Subcutaneous abdominal adipose tissue (tissue), 5 donors: ENCODE data around the gene HES2.
A peak's percentile ranks its signal among the peaks of the same experiment; 100 is the strongest.
"Not testable (repeated sequence)": the region's sequence is repeated elsewhere in the genome, so short reads cannot be mapped to it uniquely, and the experiment has no call there.

Source experiments
- H3K27ac ChIP-seq: one replicate; pipeline ENCODE4 v1.7.0; 2013; ENCODE audit warnings: low read depth, mild to moderate bottlenecking, inconsistent platforms, low read length, moderate library complexity
- H3K27me3 ChIP-seq, 5 donors: one replicate each; pipeline ENCODE4 v1.7.0; 2013; ENCODE audit warnings: low read length in 5 of 5, inconsistent platforms in 1 of 5; ENCODE audit not compliant: control insufficient read depth in 5 of 5, insufficient read depth in 4 of 5
- H3K36me3 ChIP-seq, 5 donors: one replicate each; pipeline ENCODE4 v1.7.0; 2013; ENCODE audit warnings: low read length in 5 of 5; ENCODE audit not compliant: control insufficient read depth in 5 of 5, insufficient read depth in 5 of 5
- H3K4me1 ChIP-seq, 5 donors: one replicate each; pipeline ENCODE4 v1.7.0; 2013; ENCODE audit warnings: low read length in 5 of 5, mild to moderate bottlenecking in 3 of 5, moderate library complexity in 1 of 5; ENCODE audit not compliant: control insufficient read depth in 5 of 5, insufficient read depth in 5 of 5
- H3K4me3 ChIP-seq, 5 donors: one replicate each; pipeline ENCODE4 v1.7.0; 2013; ENCODE audit warnings: low read length in 5 of 5, low read depth in 1 of 5
- H3K9ac ChIP-seq, 5 donors: one replicate each; pipeline ENCODE4 v1.7.0; 2013; ENCODE audit warnings: low read length in 5 of 5, mild to moderate bottlenecking in 4 of 5, moderate library complexity in 3 of 5
- H3K9me3 ChIP-seq, 5 donors: one replicate each; pipeline ENCODE4 v1.7.0; 2013; ENCODE audit warnings: low read length in 5 of 5; ENCODE audit not compliant: control insufficient read depth in 5 of 5
- donor health status: healthy.
- donor health status: healthy.
- donor health status: healthy.
- donor health status: healthy.
- donor health status: healthy.

The HES2 gene

GRCh38 chr1:6446665-6447015 lies 26.9 kb upstream of the HES2 start:
- H3K27ac ChIP-seq, result no peak overlapping the region
- peaks cover 0 to 23% (median 11%) of the 10 kb centered on the region in 5 donors for H3K4me1 ChIP-seq
- H3K9ac ChIP-seq, result no peak overlapping the region
- H3K36me3 ChIP-seq, result no peaks in the 10 kb centered on the region
- H3K4me3 ChIP-seq, result no peak overlapping the region
- peaks cover 30 to 49% (median 43%) of the 10 kb centered on the region in 5 donors for H3K27me3 ChIP-seq
- no peaks in the 10 kb centered on the region for H3K9me3 ChIP-seq

- H3K4me3 ChIP-seq, H3K9ac ChIP-seq, H3K9me3 ChIP-seq, H3K27ac ChIP-seq, H3K36me3 ChIP-seq: not testable (repeated sequence)
- peaks cover 0 to 24% (median 11%) of the 10 kb centered on the region in 5 donors for H3K4me1 ChIP-seq
- peaks cover 35 to 49% (median 44%) of the 10 kb centered on the region in 5 donors for H3K27me3 ChIP-seq
These were observed 26.2 kb upstream of the HES2 start for GRCh38 chr1:6445929-6446328.

- Histone ChIP-seq H3K4me1 (peaks cover 0 to 29% (median 11%) of the 10 kb centered on the region in 5 donors), H3K9me3 (no peaks in the 10 kb centered on the region), H3K4me3 (no peak overlapping the region), H3K36me3 (no peaks in the 10 kb centered on the region), H3K27me3 (peaks cover 31 to 47% (median 41%) of the 10 kb centered on the region in 5 donors), H3K9ac (no peak overlapping the region), H3K27ac (no peak overlapping the region)
These were observed 25.5 kb upstream of the HES2 start for GRCh38 chr1:6445062-6445763.

- Histone ChIP-seq H3K4me1 (peaks cover 0 to 29% (median 10%) of the 10 kb centered on the region in 5 donors), H3K9ac (no peak overlapping the region), H3K36me3 (no peaks in the 10 kb centered on the region), H3K4me3 (no peak overlapping the region), H3K27me3 (peaks cover 25 to 41% (median 36%) of the 10 kb centered on the region in 5 donors), H3K9me3 (no peaks in the 10 kb centered on the region), H3K27ac (no peak overlapping the region)
These were observed 24.7 kb upstream of the HES2 start for GRCh38 chr1:6444377-6444776.

DNA sequence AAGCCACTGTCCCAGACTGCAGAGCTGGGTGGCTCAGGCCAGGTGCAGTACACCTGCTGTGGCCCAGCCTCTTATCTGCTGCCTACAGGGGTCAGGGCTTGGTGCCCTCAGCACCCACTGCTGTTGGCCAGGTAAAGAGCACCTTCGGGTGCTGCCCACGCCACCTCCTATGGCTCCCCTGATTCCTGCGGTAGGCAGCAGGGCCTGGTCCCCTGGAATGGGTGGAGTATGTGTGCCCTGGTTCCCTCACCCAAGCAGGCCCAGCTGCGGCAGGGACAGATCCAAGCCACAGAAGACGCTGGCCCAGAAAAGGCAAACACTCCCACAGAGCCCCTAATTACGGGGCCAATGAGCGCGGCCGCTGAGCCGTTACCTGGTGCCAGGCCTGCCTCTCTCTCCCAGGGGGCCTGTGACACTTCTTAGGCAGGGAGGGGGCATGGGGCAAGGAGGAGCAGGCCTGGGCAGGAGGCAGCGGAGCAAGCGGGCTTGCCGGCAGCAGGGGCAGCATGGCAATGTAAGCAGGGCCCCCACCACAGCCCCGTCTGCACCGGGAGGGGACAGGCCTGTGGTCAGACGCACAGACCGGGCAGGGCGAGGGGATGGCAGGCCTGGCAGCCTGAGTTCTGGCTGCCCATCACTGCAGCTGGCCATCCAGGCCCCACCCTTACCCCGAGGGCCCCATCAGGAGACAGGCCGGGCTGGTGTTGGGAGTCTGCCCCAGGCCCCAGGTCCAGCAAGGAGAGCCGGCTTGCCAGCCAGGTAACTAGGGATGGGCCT lies 23.8 kb upstream of the HES2 start:
- Histone ChIP-seq H3K36me3 (no peaks in the 10 kb centered on the region), H3K9me3 (no peaks in the 10 kb centered on the region), H3K27ac (no peak overlapping the region), H3K27me3 (peaks cover 21 to 37% (median 33%) of the 10 kb centered on the region in 5 donors), H3K9ac (no peak overlapping the region), H3K4me3 (no peak overlapping the region), H3K4me1 (peaks cover 0 to 22% (median 6%) of the 10 kb centered on the region in 5 donors)

GRCh38 chr1:6441586-6441985 lies 21.9 kb upstream of the HES2 start:
- Histone ChIP-seq H3K4me3 (no peak overlapping the region), H3K27ac (no peak overlapping the region), H3K4me1 (peaks cover 0 to 6% (median 3%) of the 10 kb centered on the region in 5 donors), H3K9me3 (no peaks in the 10 kb centered on the region), H3K27me3 (peaks cover 10 to 27% (median 23%) of the 10 kb centered on the region in 5 donors), H3K36me3 (no peaks in the 10 kb centered on the region), H3K9ac (no peak overlapping the region)

GRCh38 chr1:6440198-6441126 lies 20.7 kb upstream of the HES2 start:
- H3K36me3 ChIP-seq, result no peaks in the 10 kb centered on the region
- H3K27ac ChIP-seq, result no peak overlapping the region
- H3K9ac ChIP-seq, result no peak overlapping the region
- peaks cover 9 to 25% (median 24%) of the 10 kb centered on the region in 5 donors for H3K27me3 ChIP-seq
- H3K4me3 ChIP-seq, result peak overlapping the region in 1 of 5 donors; percentile 37
- no peaks in the 10 kb centered on the region for H3K9me3 ChIP-seq
- H3K4me1 ChIP-seq, result peaks cover 0 to 6% (median 3%) of the 10 kb centered on the region in 5 donors

DNA sequence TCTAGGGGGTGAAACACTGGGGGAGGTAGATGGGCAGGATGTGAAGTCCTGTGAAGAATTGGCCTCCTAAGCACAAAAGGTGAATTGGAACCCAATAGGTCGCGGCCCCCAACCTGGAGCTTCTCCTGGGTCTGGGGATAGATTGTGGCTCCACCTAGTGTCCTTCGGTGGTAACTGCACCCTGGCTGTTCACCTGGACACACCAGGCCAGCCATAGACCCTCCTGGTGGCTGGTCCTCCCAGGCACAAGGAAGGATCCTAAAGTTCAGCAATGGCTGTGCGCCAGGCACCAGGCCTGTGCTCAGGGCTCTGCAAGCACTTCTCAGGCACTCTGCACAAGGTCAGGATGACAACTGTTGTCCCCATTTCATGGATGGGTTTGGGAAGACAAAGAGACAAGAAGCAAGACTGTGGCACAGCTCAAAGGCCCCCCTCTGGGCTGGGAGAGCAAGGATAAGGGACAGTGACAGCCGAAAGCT lies 18.4 kb upstream of the HES2 start:
- Histone ChIP-seq H3K27me3 (peaks cover 9 to 24% (median 17%) of the 10 kb centered on the region in 5 donors), H3K9ac (no peak overlapping the region), H3K27ac (no peak overlapping the region), H3K36me3 (no peaks in the 10 kb centered on the region), H3K9me3 (no peaks in the 10 kb centered on the region), H3K4me1 (peaks cover 0 to 6% (median 3%) of the 10 kb centered on the region in 5 donors), H3K4me3 (no peak overlapping the region)

- peaks cover 9 to 24% (median 17%) of the 10 kb centered on the region in 5 donors for H3K27me3 ChIP-seq
- not testable (repeated sequence) for H3K36me3 ChIP-seq, H3K27ac ChIP-seq, H3K4me3 ChIP-seq, H3K4me1 ChIP-seq, H3K9ac ChIP-seq, H3K9me3 ChIP-seq
These were observed 17.4 kb upstream of the HES2 start for GRCh38 chr1:6437012-6437700.
